Calu3 (cell line): ENCODE data around the gene VPS13D. TPM values are rescaled to one million over a fixed set of nuclear protein-coding genes. Genes with fewer than 3 reads are reported as not detected.
A peak's percentile ranks its signal among the peaks of the same experiment; 100 is the strongest.

Source experiments
- BruUV-seq: library from RNA; stranded (reverse); fragments of 400-500 nt; replicated peaks from 2 replicates; lab custom pipeline; 2021; lab: Mats Ljungman, UMichigan
- CTCF ChIA-PET: fragments of 300-600 bp; sonication (Branson Sonifier 250); formaldehyde crosslinking; loops from one replicate; lab custom pipeline; 2022; ENCODE audit warnings: antibody characterized with exemption; lab: Charles Lee
- DNase-seq: peaks from one replicate; pipeline ENCODE4 v3.0.0; 2022
- H3K27ac Mint-ChIP-seq: one replicate; pipeline ENCODE4 v1.8.0; 2022; ENCODE audit warnings: mixed read lengths; ENCODE audit not compliant: unreplicated experiment
- H3K27me3 Mint-ChIP-seq: one replicate; pipeline ENCODE4 v1.8.0; 2022; ENCODE audit warnings: mixed read lengths; ENCODE audit not compliant: unreplicated experiment
- H3K36me3 Mint-ChIP-seq: one replicate; pipeline ENCODE4 v1.8.0; 2022; ENCODE audit warnings: mild to moderate bottlenecking, moderate library complexity, mixed read lengths; ENCODE audit not compliant: insufficient read depth, unreplicated experiment
- H3K4me1 Mint-ChIP-seq: one replicate; pipeline ENCODE4 v1.8.0; 2022; ENCODE audit warnings: mild to moderate bottlenecking, low read depth, mixed read lengths; ENCODE audit not compliant: unreplicated experiment
- H3K4me3 Mint-ChIP-seq: one replicate; pipeline ENCODE4 v1.8.0; 2022; ENCODE audit warnings: mild to moderate bottlenecking, low read depth, moderate library complexity, mixed read lengths; ENCODE audit not compliant: unreplicated experiment
- H3K9me3 Mint-ChIP-seq: one replicate; pipeline ENCODE4 v1.8.0; 2022; ENCODE audit warnings: low read depth, mixed read lengths; ENCODE audit not compliant: unreplicated experiment
- intact Hi-C: fragments of 100-400 bp; cut with micrococcal nuclease; formaldehyde crosslinking; loops from one replicate; pipeline ENCODE4 v1.10.0; 2022; ENCODE audit not compliant: unreplicated experiment
- total RNA-seq: library from RNA; stranded (reverse); gene quantifications from 2 replicates; pipeline ENCODE4 v1.2.3, GENCODE V29; 2022
- TF ChIP-seq, protein P1 (sequence below): fragments of 200-600 bp; IDR thresholded peaks from one replicate; pipeline ENCODE4 v1.8.0; 2022; ENCODE audit warnings: antibody characterized with exemption; ENCODE audit not compliant: unreplicated experiment

Gene VPS13D
- total RNA-seq, 1 experiment from 2014 or later, result 30.6 TPM

DNA sequence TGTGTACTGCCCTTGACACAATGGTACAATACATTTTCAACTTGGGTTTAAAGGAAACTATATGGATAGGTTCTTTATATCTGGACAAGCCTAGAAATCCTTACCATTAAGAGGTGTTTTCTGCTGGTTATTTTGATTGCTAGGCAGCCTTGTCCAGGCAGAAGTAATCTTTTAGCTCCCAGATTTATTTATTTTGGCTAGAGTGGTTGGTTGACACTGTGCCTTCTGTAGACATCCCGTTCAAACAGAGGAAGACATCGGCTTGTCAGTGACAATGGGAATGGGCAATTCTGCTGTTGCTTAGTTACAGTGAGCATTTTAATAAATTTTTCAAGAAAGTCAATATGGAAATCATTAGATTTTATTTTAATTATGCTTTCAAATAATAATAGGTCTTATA lies 138.8 kb downstream of the VPS13D start:
- no peak for DNase-seq
- Mint-ChIP-seq H3K4me1 (no peaks in the 10 kb centered on the region), H3K36me3 (peaks cover 12% of the 10 kb centered on the region), H3K27ac (no peak overlapping the region), H3K4me3 (no peak overlapping the region), H3K9me3 (no peaks in the 10 kb centered on the region), H3K27me3 (no peaks in the 10 kb centered on the region)
- TF ChIP-seq, protein P1, sequence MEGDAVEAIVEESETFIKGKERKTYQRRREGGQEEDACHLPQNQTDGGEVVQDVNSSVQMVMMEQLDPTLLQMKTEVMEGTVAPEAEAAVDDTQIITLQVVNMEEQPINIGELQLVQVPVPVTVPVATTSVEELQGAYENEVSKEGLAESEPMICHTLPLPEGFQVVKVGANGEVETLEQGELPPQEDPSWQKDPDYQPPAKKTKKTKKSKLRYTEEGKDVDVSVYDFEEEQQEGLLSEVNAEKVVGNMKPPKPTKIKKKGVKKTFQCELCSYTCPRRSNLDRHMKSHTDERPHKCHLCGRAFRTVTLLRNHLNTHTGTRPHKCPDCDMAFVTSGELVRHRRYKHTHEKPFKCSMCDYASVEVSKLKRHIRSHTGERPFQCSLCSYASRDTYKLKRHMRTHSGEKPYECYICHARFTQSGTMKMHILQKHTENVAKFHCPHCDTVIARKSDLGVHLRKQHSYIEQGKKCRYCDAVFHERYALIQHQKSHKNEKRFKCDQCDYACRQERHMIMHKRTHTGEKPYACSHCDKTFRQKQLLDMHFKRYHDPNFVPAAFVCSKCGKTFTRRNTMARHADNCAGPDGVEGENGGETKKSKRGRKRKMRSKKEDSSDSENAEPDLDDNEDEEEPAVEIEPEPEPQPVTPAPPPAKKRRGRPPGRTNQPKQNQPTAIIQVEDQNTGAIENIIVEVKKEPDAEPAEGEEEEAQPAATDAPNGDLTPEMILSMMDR, result no peak
- CTCF ChIA-PET, result no interaction called here
- intact Hi-C loops, result no loop called here
- BruUV-seq, result no TSS peak

GRCh38 chr1:12369258-12369657 lies 139.4 kb downstream of the VPS13D start:
- CTCF ChIA-PET, result no interaction called here
- no TSS peak for BruUV-seq
- peaks cover 7% of the 10 kb centered on the region for H3K36me3 Mint-ChIP-seq
- H3K27me3 Mint-ChIP-seq, result no peaks in the 10 kb centered on the region
- H3K4me1 Mint-ChIP-seq, result no peaks in the 10 kb centered on the region
- H3K4me3 Mint-ChIP-seq, result no peak overlapping the region
- peak overlapping the region; percentile 50 for H3K27ac Mint-ChIP-seq
- intact Hi-C loops, result no loop called here
- TF ChIP-seq, protein P1, result no peak
- peak; percentile 9 for DNase-seq
- H3K9me3 Mint-ChIP-seq, result no peaks in the 10 kb centered on the region

DNA sequence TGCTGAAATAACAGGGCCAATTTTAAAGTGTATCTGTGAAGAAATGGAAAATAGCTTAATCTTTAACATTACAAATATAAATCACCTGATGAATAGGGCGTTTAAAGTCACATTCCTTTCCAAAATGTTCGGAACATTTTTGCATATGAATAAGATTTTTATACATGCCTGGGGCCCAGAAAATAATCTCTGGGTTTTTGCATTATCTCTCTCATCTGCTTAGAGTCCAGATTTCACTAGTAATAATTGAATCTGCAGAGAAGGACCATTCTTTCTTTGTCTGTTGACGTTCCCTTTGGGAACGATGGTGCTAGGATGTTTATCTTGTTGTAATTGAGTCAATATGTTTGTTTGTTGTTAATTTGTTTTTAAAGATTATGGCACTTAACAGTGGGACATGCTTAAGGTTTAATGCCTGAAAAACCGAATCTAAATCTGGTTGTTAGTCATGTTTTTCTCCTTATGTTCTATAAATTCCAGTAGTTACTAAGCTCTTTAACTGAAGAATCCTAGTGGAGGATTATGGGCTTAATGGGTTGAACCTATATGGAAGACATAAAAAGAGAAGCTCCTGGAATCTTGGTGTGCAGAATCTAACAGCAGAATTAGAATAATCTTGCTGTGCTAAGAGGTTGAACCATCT lies 140.6 kb downstream of the VPS13D start:
- DNase-seq, result no peak
- Mint-ChIP-seq H3K9me3 (no peaks in the 10 kb centered on the region), H3K27ac (no peak overlapping the region), H3K36me3 (no peaks in the 10 kb centered on the region), H3K4me1 (no peaks in the 10 kb centered on the region), H3K27me3 (no peaks in the 10 kb centered on the region), H3K4me3 (no peak overlapping the region)
- intact Hi-C loops, result no loop called here
- TF ChIP-seq, protein P1, result no peak
- BruUV-seq, result no TSS peak
- CTCF ChIA-PET, result no interaction called here

DNA sequence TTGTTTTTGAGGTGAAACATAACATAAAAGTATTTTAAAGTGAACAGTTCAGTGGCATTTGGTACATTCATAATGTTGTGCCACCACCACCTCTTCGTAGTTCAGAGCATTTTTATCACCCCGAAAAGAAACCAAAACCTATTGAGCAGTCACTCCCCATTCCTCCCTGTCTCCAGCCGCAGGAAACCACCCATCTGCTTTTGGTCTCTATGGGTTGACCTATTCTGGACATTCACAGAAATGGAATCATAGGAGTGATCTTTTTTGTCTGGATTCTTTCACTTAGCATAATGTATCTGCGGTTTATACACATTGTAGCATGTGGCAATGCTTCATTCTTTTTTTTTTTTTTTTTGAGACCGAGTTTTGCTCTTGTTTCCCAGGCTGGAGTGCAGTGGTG lies 141.2 kb downstream of the VPS13D start:
- no peaks in the 10 kb centered on the region for H3K4me1 Mint-ChIP-seq
- no TSS peak for BruUV-seq
- no peaks in the 10 kb centered on the region for H3K9me3 Mint-ChIP-seq
- no peak for DNase-seq
- H3K36me3 Mint-ChIP-seq, result no peaks in the 10 kb centered on the region
- H3K27me3 Mint-ChIP-seq, result no peaks in the 10 kb centered on the region
- no peak overlapping the region for H3K27ac Mint-ChIP-seq
- intact Hi-C loops, result no loop called here
- H3K4me3 Mint-ChIP-seq, result no peak overlapping the region
- TF ChIP-seq, protein P1, result no peak
- CTCF ChIA-PET, result no interaction called here
